HG02870 (cell line): ENCODE results near the gene GPR146.
A peak's percentile ranks its signal among the peaks of the same experiment; 100 is the strongest.
"Not testable (repeated sequence)": the region's sequence is repeated elsewhere in the genome, so short reads cannot be mapped to it uniquely, and the experiment has no call there.

Experiments
- ATAC-seq: cut with Tn5 transposase; IDR thresholded peaks from one replicate; pipeline ENCODE4 v1.9.1; 2021; ENCODE audit warnings: mild to moderate bottlenecking, moderate library complexity; ENCODE audit not compliant: unreplicated experiment

The GPR146 gene

DNA sequence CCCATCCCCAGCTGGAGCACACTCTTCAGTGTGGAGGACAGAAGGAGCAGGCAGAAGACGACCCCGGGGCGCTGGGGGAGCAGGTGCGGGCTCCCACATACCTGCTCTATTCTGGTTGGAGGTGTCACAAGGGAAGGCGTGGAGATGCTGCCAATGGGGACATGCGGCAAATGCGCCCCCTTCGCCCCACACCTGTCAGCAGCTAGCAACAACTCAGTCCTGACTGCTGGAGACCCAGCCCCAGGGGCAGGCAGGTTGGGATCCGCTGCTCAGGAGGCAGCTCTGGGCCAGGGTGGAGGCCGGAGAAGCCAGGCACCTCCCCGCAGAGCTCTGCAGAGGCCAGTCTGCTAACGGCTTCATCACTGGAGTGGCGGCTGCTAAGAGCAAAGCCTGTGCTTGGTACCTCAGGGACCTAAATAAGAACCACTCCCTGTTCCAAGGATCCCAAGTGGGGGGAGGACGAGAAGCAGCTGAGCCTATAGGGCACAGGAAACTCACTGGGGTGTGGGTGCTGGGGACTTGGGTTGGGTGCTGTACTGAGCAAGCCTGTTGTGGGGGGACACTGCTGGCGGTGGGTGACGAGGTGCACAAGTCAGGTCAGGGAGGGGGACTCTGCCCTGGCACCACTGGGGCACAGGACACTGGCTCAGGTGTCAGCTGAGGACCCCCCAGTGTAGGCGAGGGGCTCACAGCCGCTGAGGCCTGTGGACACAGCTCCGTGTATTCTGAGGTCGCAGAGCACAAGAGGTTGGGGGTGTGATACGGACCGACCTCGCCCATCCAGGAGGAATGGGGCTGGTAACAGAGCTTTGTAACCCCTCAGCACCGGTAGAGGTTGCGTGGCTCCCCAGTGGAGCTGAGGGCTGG is 19.2 kb upstream of the GPR146 start:
- no peak for ATAC-seq

DNA sequence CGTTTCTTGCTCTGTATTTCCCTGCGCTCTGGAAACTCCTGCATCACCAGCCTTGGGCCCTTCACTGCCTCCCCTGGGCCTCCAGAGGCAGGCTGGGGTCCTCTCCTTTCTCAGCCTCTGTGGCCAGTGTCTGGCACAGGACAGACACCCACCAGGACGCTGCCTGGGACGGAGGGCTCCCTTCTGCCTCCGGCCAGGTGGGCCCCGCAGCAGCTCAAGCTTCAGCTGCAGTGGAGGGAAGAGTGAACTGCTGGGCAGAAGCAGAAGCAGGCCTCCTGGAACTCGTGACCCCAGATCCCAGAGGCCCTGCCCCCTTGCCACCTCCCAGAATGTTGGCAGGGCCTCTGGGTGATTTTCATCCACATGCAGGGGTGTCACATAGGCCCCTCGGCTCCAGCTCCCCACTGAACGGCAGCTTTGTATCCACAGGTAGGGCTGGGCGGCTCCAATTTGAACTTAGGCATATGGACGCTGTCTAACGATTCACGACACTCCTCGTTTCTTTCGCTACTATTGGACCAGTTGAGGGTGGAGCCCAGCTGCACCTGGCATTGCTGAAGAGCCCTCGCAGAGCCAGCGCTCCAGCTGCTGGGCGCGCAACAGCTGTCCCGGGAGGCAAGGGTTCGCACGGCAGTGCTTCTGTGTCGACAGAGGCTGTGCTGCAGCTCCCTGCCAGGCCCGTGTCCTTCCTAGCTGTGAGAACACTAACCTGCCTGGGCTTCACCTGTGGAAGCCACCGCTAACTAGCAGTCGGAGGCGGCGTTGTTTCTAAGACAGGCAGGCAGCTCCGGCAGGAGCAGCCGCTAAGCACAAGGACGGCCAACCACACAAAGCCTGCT is 18.4 kb upstream of the GPR146 start:
- ATAC-seq, result no peak

- ATAC-seq, result no peak
Measured at GRCh38 chr7:1026721-1027161, 17.6 kb upstream of the GPR146 start.

DNA sequence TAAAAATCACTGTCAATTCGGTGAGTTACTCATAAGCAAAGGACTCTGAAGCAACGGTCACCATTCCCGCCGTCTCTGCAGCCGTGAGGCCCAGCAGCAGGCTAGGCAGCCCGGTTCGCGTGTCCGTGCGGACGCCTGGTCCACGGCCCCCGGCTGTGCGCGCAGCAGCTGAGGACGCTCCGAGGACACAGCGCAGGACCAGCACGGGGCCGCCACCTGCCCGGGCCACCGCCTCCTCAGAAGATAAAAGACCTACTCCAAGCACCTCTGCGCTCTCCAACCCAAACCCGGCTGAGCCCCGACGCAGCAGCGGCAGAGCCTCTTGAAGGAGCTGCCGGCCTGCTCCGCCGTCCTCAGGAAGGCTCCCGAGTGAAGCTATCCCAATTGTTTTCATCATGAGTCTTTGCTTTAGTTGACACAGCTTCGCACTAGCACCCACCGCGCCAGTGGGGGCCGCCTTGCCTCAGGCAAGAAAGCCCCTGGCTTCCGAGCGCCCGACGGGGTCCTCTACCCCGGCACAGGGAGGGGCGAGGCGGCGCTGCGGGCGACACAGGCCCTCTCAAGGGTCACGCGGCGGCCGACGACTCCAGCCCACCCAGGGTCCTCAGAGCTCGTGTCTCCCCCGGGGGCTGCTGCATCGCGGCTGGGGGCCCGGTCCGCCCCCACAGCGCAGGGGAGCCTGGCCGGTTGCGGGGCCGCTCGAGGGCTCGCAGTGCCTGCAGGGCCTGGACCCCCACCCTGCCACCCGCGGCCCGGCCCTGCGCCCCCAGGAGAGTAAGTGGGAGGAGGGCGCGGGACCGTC is 16.9 kb upstream of the GPR146 start:
- ATAC-seq, result no peak

DNA sequence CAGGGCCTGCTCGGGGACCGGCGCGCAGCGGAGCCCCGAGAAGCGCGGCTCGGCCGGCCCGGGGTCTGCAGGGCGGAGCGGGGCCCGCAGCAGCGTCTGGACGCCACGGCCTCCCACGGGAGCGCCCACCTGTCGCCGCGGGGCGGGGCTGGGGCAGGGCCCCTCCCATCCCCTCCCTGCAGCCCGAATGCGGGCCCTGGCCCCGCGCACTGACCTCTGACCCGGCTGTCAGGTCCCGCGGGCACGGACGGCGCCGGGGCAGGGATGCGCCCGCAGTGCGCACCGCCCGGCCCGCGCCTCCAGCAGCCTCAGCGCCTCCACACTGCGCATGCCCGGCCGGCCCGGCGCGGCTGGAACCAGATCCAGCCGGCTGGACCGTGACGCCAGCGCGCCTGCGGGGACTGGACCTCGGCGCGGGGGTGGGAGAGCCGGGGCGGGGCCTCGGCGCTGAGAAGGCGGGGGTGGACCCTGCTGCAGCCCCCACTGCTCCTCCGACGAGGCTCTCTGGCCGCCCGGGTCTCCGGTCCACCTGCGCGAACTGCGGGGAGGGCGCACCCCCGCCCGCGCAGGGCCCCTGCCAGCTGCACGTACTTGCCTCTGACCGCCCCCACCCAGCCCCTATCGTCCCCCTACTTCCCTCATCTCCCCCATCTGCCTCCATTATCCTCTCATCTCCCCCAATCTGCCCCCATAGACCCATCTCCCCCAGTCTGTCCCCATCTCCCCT is 16.1 kb upstream of the GPR146 start:
- ATAC-seq, result peak; percentile 42

GRCh38 chr7:1028775-1029636 is 15.3 kb upstream of the GPR146 start:
- no peak for ATAC-seq

DNA sequence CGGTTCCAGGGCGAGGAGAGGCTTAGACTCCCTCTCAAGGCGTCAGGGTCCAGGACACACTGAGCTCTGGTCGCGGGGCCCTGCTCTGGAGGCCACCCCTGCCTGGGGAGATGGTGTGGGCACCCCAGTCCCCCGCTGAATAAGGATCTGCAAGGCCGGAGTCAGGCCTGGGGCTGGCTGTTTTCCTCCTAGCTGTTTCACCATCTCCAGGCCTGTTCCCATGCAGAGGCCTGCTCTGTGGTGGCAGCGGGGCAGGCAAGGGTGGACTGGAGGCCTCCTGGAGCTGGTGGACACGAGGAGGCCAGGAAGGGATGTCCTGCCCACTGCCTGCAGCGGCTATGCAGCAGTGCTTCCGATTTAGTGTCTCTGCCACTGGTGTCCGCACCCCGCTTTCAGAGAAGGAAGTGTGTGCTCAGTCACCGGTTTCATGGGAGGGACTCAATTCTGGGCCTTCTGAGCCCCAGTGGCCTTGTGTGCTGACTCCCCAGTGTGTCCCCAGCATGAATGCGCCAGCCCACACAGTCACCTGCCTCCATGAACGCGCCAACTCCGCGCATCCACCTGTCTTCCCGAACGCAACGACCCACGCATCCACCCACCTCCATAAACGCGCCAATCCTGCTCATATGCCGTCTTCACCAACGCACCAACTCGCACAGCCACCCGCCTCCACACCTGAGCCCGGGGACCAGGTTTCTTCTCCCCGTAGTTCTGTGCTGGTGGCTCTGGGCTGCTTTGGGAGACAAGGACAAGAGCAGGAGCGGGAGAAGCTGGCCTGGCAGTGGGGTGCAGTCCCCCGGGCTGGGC is 14.5 kb upstream of the GPR146 start:
- ATAC-seq, result no peak

- no peak for ATAC-seq
Measured at GRCh38 chr7:1030444-1031070, 13.8 kb upstream of the GPR146 start.

- ATAC-seq, result no peak
Measured at GRCh38 chr7:1031716-1032455, 12.5 kb upstream of the GPR146 start.

GRCh38 chr7:1032536-1033181 is 11.7 kb upstream of the GPR146 start:
- no peak for ATAC-seq

- no peak for ATAC-seq
Measured at GRCh38 chr7:1033546-1034145, 10.7 kb upstream of the GPR146 start.

- not testable (repeated sequence) for ATAC-seq
Measured at GRCh38 chr7:1034769-1035168, 9.6 kb upstream of the GPR146 start.

- not testable (repeated sequence) for ATAC-seq
Measured at GRCh38 chr7:1036164-1036928, 8.0 kb upstream of the GPR146 start.

GRCh38 chr7:1040233-1040632 is 4.1 kb upstream of the GPR146 start:
- not testable (repeated sequence) for ATAC-seq

- no peak for ATAC-seq
Measured at GRCh38 chr7:1040790-1041189, 3.6 kb upstream of the GPR146 start.
